Activated naive CD8-positive, alpha-beta T cell treated with anti-CD3 and anti-CD28 coated beads, Interleukin-2, amount 10 ng/mL, durations not matched to agents 7 days and 5 days (primary cell): ENCODE measurements around the gene HOXC10. TPM values are rescaled to one million over a fixed set of nuclear protein-coding genes. Genes with fewer than 3 reads are reported as not detected.

Experiments used
- ATAC-seq: fragments of 150-1000 bp; cut with Tn5 transposase; one replicate; pipeline ENCODE4 v1.10.0; 2021; ENCODE audit warnings: low read depth, moderate library complexity
- POLR2A ChIA-PET: fragments of 350-600 bp; sonication (Branson Sonifier 250); formaldehyde crosslinking; loops from one replicate; lab custom pipeline; 2021; ENCODE audit warnings: antibody characterized with exemption; lab: Charles Lee
- DNase-seq: peaks from one replicate; pipeline ENCODE4 v3.0.0; 2021
- H3K27ac Mint-ChIP-seq: one replicate; pipeline ENCODE4 v1.8.0; 2022; ENCODE audit warnings: mild to moderate bottlenecking, mixed read lengths
- H3K27me3 Mint-ChIP-seq: one replicate; pipeline ENCODE4 v1.8.0; 2022; ENCODE audit warnings: mild to moderate bottlenecking, moderate library complexity, mixed read lengths
- H3K36me3 Mint-ChIP-seq: one replicate; pipeline ENCODE4 v1.8.0; 2021; ENCODE audit warnings: mild to moderate bottlenecking, mixed read lengths
- H3K4me1 Mint-ChIP-seq: one replicate; pipeline ENCODE4 v1.8.0; 2021; ENCODE audit warnings: mixed read lengths
- H3K4me3 Mint-ChIP-seq: one replicate; pipeline ENCODE4 v1.8.0; 2022; ENCODE audit warnings: mild to moderate bottlenecking, moderate library complexity, mixed read lengths
- H3K9me3 Mint-ChIP-seq: one replicate; pipeline ENCODE4 v1.8.0; 2021; ENCODE audit warnings: mixed read lengths
- total RNA-seq, 2 experiments: library from RNA; stranded (reverse); gene quantifications; one replicate each; pipeline ENCODE4 v1.2.3, GENCODE V29; 2021

HOXC10 gene
- total RNA-seq, 2 experiments from 2014 or later: not detected

DNA sequence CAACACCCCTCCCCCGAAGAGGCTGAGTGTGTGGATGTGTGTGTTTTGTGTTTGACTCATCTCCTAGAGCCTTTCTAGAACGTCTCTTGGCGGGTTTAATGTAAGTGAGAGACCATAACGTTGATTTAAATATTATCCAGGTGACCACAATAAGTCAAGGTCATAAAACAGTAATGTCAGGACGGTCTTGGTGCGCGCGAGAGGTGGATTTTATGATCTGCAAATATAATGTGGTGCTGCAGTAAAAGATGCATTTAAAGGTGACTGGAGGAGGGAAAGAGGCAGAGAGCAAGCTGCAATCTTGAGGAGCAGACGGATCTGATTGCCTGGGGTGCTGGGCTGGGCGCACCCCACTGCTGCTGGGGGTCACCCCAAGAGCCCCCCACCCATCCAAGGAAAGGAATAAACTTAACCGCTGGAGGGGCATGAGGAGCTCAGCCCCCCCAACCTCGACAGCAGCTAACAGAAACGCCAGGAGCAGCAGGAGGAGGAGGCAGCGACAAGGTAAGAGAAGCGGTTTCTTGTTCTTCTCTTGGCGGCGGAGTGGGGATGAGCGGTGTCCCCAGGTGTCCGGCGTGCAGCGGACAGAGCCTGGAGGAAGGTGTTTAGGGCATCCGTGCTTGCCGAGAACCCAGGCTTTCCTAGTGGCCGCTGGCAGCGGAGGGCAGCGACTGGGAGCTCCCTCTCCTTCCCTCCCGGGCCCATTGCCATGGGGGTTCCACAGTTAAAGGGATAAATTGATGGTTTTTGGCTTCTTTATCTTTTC is 5.5 kb downstream of the HOXC10 start:
- POLR2A ChIA-PET: no interaction called here
- no peak for DNase-seq
- Mint-ChIP-seq H3K27me3 (peaks cover 97% of the 10 kb centered on the region), H3K36me3 (no peaks in the 10 kb centered on the region), H3K9me3 (no peaks in the 10 kb centered on the region), H3K4me1 (peaks cover 28% of the 10 kb centered on the region), H3K4me3 (no peak overlapping the region), H3K27ac (no peak overlapping the region)
- no peak for ATAC-seq

DNA sequence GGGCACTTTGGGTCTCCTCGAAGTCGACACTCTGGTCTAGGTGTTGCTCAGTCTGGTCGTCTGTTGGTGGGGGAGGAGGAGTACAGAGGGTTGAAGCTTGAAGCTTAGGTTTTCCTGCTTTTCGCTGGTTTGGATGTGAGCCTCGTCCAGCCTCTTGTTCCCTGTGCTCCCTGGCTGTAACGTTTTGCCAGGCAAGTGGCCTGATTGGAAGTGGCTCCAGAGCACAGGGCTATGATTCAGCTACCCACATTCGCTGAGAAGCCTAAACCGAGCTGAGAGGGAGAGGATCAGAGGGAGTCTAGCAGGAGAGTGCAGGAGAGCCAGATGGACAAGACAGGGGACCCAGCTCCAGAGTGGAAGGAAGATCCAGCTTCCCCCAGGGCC is 6.1 kb downstream of the HOXC10 start:
- no peak for ATAC-seq
- POLR2A ChIA-PET: no interaction called here
- peaks cover 2% of the 10 kb centered on the region for H3K36me3 Mint-ChIP-seq
- no peak overlapping the region for H3K27ac Mint-ChIP-seq
- no peak for DNase-seq
- no peak overlapping the region for H3K4me3 Mint-ChIP-seq
- peaks cover 100% of the 10 kb centered on the region for H3K27me3 Mint-ChIP-seq
- H3K4me1 Mint-ChIP-seq: peaks cover 28% of the 10 kb centered on the region
- no peaks in the 10 kb centered on the region for H3K9me3 Mint-ChIP-seq

DNA sequence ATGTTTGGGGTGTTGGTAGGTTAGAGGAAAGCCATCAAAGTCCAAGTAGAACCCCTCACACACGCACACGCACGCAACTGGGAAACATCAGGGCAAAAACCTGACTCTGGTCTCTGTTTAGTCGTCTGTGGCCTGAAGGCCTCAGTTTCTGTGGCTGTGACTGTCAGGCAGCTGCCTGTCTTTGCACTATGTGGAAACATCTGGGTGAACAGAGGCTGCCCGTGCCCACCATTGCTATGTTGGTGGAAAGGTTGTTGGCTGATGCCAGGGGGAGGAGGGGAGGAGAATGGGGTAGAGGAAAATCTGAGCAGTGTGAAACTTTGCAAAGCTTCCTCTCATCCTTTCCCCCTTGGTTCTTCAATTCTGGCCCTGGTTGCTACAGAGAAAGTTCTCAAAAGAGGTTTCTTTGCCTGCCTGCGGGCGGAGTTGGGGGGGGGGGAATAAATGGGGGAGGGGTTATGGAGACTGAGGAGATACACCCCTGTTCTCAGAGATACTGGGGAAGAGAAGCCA is 7.5 kb downstream of the HOXC10 start:
- DNase-seq: no peak
- ATAC-seq: no peak
- Mint-ChIP-seq H3K27me3 (peaks cover 100% of the 10 kb centered on the region), H3K9me3 (no peaks in the 10 kb centered on the region), H3K4me3 (no peak overlapping the region), H3K4me1 (peaks cover 31% of the 10 kb centered on the region), H3K27ac (no peak overlapping the region), H3K36me3 (peaks cover 2% of the 10 kb centered on the region)
- POLR2A ChIA-PET: no interaction called here

DNA sequence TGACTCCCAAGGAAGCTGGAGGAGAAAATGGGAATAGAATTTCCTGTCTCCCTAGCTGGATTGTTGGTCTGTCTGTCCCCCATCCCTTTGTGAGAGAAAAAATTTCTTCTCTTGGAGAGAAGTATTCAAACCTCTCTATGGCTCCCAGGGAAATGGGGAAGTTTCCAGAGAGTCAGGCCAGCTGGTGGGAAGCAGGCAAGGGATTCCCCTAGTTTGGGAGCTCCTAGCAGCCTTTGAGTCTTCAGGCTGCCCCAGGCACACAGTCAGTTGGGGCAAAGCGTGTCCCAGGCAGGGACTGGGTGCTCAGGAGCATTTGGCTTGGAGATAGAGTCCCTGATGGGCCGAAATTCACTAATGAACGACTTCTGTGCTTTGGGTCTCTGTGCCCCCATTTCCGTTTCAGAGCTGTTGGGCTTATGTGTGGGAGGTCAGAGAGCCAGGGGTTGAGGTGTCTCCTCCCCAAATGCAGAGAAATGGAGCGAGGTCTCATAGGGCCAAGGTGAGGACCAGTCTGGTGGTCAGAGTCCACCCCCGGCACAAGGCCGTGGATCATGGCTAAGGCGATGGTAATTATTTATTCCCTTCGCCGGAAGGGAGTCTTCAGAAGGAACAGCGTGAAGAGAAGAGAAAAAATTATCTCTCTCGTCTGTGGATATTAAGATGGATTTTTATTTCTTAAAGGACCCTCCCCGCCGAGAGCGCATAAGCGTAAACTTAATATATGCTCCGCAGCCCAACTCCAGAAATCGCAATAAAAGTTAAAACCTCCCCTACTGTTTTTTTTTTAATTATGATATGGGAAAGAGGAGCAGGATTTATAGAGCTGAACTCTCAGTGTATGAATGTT is 8.4 kb downstream of the HOXC10 start:
- Mint-ChIP-seq H3K4me3 (no peak overlapping the region), H3K36me3 (peaks cover 2% of the 10 kb centered on the region), H3K9me3 (no peaks in the 10 kb centered on the region), H3K4me1 (peaks cover 29% of the 10 kb centered on the region), H3K27ac (peak overlapping the region; percentile 23), H3K27me3 (peaks cover 100% of the 10 kb centered on the region)
- ATAC-seq (no peak), DNase-seq (no peak)
- POLR2A ChIA-PET: no interaction called here

DNA sequence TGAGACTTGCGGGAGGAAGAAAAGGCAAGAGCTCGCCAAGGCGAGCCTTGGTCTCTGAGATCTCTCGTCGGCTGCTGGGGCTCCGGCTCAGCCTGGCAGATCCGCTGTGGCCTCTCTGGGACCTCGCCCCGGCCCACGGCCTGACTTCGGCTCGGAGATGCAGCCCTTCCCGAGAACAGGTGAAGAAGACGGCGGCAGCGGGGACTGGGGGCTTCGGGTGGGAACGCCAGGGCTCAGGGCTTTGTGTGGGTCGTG is 9.0 kb downstream of the HOXC10 start:
- ATAC-seq: no peak
- H3K4me3 Mint-ChIP-seq: peak overlapping the region; percentile 37
- peaks cover 27% of the 10 kb centered on the region for H3K4me1 Mint-ChIP-seq
- H3K27ac Mint-ChIP-seq: peak overlapping the region; percentile 66
- H3K36me3 Mint-ChIP-seq: peaks cover 2% of the 10 kb centered on the region
- POLR2A ChIA-PET: no interaction called here
- DNase-seq: no peak
- no peaks in the 10 kb centered on the region for H3K9me3 Mint-ChIP-seq
- peaks cover 100% of the 10 kb centered on the region for H3K27me3 Mint-ChIP-seq

DNA sequence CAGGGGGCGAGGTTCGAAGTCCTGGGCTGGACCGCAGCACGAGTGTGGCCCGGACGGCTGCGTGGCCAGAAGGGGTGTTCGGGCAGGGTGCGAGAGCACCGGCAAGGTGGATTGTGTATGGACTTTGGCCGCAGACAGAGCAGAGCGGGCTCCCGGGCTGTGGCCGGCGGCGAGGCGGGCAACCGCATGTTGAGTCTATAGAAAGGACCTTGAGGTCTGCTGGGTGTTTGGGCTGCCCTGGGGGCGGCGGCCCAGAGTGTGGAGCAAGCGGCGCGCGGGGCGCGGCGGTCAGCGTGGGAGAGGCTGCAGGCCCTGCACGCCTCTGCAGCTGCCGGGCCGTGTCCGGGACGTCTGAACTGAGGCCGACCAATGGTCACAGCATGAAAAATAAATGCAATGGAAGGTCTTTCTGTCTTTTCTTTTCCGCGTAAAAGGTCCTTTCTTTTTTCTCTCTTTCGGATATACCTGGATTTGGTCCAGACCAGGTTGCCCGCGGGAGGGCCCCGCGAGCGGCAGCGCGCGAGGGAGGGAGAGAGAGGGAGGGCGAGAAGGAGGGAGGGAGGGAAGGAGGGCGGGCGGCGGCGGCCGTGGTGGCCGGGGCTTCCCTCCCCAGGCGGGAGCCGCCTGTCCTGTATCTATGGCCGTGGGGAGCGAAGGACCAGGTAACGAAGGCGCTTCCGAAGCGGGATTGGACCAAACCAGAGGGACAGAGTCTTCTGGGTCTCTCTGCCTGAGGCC is 9.5 kb downstream of the HOXC10 start:
- peaks cover 22% of the 10 kb centered on the region for H3K4me1 Mint-ChIP-seq
- peak overlapping the region; percentile 86 for H3K4me3 Mint-ChIP-seq
- peak overlapping the region; percentile 66 for H3K27ac Mint-ChIP-seq

DNA sequence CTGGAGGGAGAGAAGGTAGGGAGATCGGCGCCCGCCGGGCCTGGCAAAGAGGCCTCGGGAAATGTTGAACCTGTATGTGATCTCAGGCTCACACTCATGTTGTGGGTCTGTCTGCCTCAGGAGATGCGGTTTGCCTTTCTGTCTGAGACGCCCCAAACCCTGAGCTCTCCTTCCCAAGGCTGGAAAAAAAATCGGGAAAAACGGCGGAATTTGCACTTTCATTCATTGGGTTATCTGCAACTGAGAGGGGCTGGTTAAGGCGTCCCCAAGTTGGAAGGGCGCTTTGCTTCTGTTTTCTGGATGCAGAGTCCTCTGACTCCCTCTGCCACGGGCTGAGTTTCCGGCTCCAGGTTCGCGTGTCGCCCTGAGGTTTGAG is 10.0 kb downstream of the HOXC10 start:
- ATAC-seq: peak; percentile 51
- Mint-ChIP-seq H3K27me3 (peaks cover 100% of the 10 kb centered on the region), H3K36me3 (peaks cover 2% of the 10 kb centered on the region), H3K4me1 (peaks cover 21% of the 10 kb centered on the region), H3K4me3 (peak overlapping the region; percentile 86), H3K27ac (no peak overlapping the region), H3K9me3 (no peaks in the 10 kb centered on the region)
- no peak for DNase-seq
- POLR2A ChIA-PET: no interaction called here

More for the DNA sequence above, 9.5 kb downstream of the HOXC10 start:
- Mint-ChIP-seq H3K9me3 (no peaks in the 10 kb centered on the region), H3K36me3 (peaks cover 2% of the 10 kb centered on the region), H3K27me3 (peaks cover 100% of the 10 kb centered on the region)
- no peak for DNase-seq
- ATAC-seq: no peak
- POLR2A ChIA-PET: no interaction called here

DNA sequence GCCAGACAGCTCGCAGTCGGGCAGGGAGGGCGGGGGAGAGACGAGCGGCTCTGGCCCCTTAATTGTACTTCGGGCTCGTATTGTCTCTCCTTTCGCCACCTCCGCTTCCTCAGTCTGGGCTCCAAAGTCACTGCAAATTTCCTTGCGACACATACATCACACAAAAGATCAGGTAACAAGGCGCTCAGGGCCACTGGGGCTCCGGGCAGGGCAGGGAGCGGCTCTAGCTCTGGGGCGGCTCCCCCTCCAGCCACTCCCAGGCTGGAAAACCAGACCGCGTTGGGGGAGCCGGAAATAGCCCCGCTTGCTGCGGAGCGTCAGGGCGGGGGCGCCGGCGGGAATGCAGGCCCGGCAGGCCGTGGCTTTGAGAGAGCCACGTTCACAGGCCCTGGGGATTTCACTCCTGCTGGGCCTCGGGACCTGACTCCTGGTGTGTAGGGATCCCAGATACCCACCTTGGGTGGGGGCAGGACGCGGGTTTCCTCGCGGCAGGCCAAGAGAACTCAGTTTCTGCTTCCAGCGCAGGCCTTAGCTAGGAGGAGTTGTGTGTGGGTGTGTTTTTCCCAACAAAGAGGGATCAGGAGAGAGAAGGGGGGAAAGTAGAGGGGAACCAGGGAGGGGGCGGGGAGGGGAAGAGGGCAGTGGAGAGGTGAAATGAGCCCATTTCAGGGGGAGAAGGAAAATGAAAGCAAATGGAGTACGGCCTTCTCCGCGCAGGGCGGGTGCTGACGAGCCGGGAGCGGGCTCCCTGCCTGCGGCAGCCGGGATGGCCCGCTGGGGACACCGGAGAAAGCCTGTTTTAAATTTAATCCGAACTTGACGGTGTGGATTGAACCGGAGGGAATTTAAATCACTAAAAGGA is 10.7 kb downstream of the HOXC10 start:
- Mint-ChIP-seq H3K27ac (no peak overlapping the region), H3K4me3 (peak overlapping the region; percentile 86), H3K4me1 (peaks cover 17% of the 10 kb centered on the region), H3K9me3 (no peaks in the 10 kb centered on the region), H3K27me3 (peaks cover 100% of the 10 kb centered on the region), H3K36me3 (peaks cover 2% of the 10 kb centered on the region)
- POLR2A ChIA-PET: no interaction called here
- DNase-seq (no peak), ATAC-seq (peak; percentile 27)

DNA sequence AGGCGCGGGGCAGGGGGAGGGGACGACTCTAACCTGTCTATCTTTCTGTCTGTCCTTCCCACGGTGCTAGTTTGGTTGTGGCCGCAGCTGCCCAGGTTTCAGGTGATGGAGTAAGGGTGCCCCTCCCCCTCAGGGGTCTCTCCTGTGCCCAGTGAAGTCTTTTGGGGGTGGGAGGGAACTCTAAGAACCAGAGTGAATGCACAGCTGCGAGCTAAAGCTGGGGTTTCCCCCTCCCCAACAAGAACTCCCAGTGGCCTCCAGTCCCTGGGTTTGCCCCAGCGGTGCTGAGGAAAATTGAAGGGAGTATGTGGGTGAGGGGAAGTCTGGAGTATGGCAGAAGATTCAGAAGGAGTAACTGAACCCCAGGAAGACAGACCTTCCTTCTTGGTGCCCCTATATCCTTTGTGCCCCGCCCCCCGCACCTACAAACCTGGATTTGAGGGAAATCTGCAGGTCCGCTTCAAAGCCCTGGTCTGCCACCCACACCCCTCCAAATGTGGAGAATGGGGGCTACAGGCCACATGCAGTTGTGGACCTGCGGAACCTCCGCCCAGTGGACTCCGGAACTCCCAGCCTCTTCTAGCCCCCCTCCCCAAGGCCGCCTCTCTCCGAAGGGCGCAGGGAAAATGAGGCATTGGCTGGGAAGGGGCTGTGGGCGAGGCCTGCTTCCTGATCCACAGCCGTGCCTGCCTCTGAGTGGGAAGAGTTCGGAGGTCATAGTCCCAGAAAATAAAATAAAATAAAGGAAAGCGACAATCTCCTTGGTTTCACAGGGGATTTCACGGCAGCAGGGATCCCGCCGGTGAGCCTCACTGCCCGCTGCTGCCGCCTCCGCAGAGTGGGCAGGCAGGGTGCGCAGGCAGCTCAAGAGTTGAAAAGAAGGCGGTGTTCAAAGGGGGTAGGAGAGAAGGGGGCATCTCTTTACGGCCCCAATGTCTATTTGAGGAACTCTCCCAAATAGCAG is 11.6 kb downstream of the HOXC10 start:
- peak overlapping the region; percentile 86 for H3K4me3 Mint-ChIP-seq
- DNase-seq: no peak
- no peaks in the 10 kb centered on the region for H3K9me3 Mint-ChIP-seq
- no peak overlapping the region for H3K27ac Mint-ChIP-seq
- H3K36me3 Mint-ChIP-seq: peaks cover 2% of the 10 kb centered on the region
- H3K27me3 Mint-ChIP-seq: peaks cover 100% of the 10 kb centered on the region
- peaks cover 17% of the 10 kb centered on the region for H3K4me1 Mint-ChIP-seq
- no peak for ATAC-seq
- POLR2A ChIA-PET: no interaction called here

DNA sequence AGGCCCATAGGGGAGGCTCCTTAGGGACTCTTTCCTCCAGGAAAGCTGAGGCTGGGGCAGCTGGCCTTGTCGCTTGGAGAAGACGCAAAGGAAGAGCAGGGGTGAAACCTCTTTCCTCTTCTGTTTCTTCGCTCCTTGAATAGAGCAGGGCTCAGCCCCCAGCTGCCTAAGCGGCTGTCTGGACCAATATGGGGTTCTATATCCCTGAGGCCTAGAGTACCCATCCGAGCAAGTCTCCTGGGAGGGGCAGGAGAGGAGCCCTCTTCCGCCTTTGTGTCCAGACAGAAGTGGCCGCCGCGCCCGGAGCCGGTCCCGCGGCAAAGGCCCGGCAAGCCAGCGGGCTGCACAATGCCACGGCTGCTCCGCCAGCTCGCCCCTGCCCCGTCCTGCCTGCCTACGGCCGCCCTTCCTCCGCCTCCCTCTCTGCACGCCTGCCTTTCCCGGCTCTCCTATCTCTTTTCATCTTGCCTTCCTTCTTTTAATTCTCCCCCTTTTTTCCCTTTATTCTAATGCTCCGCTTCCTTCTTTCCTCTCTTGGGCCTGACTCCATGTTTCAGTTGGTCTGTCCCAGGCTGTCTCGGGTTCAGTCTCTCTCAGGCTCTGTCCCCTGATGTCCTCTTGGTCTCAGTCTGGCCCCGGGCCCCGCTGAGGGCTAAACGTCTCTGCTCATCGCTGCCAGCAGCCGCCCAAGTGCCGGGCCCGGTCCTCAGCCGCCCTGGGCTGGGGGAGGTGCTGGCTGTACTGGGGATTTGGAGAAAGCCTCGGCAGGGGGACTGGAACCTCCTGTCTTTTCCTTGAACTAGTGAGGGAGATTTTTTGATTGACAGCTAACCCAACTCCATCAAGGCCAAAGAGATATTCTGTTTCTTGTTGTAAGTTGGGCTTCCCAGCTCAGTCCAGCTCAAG is 12.5 kb downstream of the HOXC10 start:
- DNase-seq (no peak), ATAC-seq (no peak)
- Mint-ChIP-seq H3K4me1 (peaks cover 18% of the 10 kb centered on the region), H3K36me3 (peaks cover 2% of the 10 kb centered on the region), H3K9me3 (no peaks in the 10 kb centered on the region), H3K27me3 (peaks cover 100% of the 10 kb centered on the region), H3K4me3 (peak overlapping the region; percentile 23), H3K27ac (no peak overlapping the region)
- POLR2A ChIA-PET: no interaction called here

DNA sequence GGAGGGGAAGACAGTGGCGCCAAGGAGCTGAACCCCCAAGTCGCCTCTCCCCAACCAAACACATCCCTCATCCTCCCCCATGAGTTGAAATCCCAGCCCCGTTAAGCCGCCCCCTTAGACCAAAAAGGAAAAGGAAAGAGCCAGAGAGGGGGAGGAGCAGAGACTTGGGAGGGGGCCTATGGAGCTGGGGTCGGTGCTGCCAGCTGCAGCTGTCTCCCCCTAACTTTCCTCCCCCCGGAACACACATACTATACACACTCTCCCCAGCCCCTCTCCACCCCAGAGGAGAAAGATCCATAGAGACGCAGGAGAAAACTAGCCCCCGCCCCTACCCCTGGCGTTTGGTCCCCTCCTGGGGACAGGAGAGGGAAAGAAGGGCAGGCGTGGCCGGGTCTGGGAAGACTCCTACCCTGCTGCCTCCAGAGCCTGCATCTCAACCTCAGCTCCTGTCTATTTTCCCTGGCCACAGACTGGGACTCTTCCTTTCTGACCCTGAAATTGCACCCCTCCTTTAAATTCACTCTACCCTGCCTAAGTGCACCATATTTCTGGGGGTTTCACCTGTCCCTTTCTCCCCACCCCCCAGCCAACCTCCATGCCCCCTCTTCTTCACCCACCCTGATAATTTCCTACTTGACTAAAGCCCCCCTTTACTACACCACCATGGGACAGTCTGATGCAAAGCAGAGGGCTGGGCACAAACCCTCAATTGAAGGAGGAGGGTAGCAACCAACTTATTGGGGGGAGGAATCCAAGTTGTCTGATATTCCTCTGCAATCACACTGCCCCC is 13.4 kb downstream of the HOXC10 start:
- no peaks in the 10 kb centered on the region for H3K9me3 Mint-ChIP-seq
- H3K4me1 Mint-ChIP-seq: peaks cover 20% of the 10 kb centered on the region
- ATAC-seq (no peak), DNase-seq (no peak)
- POLR2A ChIA-PET: no interaction called here
- H3K4me3 Mint-ChIP-seq: no peak overlapping the region
- peaks cover 100% of the 10 kb centered on the region for H3K27me3 Mint-ChIP-seq
- H3K27ac Mint-ChIP-seq: no peak overlapping the region
- H3K36me3 Mint-ChIP-seq: peaks cover 2% of the 10 kb centered on the region
